Endometrial microvascular endothelial cells (primary cell): ENCODE measurements around the gene TMC4. TPM values are rescaled to one million over a fixed set of nuclear protein-coding genes. Genes with fewer than 3 reads are reported as not detected.

Experiments used
- in situ Hi-C: cut with HindIII; loops from 2 replicates; pipeline ENCODE4 v1.10.0; 2017; ENCODE audit warnings: low sequenced_read_pairs, low pct_unique_long_range_greater_than_20kb; ENCODE audit errors: inconsistent ontology term
- total RNA-seq: library from RNA; depleted of rRNA; stranded (reverse); fragments of >200 nt; gene quantifications from one replicate; pipeline ENCODE4 v1.2.3, GENCODE V29; 2015; ENCODE audit errors: inconsistent ontology term

The TMC4 gene
- total RNA-seq, 1 donor from 2014 or later: not detected

- in situ Hi-C loops: no loop called here
These were observed 12.7 kb downstream of the TMC4 start for GRCh38 chr19:54160182-54160811.

DNA sequence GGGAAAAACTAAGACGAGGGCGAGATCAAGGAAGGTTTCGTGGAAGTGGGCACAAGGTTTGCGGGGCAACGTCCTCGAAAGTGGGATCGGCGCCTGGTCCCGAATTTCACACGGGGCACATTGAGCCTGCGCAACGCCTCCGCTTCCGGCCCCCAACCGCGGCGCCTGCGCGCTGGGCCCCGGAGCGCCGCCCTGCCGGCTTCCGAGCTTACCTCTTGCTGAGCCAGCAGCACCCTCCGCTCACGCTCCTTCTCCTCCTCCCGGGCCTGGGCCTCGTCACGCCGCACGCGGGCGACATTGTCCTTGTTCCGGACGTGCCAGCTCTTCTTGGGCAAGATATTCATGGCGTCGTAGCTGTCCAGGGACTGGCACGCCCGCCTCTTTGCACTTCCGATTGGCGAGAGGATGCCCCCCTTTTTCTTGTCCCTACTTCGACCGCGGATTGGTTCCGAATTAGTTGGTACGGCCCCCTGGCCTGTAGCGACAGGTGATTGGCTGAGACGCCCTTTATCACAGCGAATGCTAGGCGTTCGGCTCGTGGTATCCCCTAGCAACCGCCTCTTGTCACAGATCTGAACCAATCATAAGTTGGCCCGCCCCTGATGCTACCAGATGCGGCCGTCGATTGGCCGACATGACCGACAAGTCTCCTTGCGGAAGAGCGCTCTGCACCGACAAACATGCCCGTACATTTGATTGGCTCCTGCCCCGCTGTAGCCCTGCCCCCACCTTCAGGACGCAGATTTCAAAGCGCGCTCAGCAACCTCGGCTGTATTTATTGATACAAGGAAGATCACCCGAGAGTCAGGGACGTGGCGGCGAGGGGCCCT, 13.4 kb downstream of the TMC4 start, which contains the start of gene LENG1:
Gene LENG1 (minus strand): TSS at position 370 of the 830 bp plus-strand sequence. CDS start 26 bp downstream, at position 344.
- in situ Hi-C loops: no loop called here

DNA sequence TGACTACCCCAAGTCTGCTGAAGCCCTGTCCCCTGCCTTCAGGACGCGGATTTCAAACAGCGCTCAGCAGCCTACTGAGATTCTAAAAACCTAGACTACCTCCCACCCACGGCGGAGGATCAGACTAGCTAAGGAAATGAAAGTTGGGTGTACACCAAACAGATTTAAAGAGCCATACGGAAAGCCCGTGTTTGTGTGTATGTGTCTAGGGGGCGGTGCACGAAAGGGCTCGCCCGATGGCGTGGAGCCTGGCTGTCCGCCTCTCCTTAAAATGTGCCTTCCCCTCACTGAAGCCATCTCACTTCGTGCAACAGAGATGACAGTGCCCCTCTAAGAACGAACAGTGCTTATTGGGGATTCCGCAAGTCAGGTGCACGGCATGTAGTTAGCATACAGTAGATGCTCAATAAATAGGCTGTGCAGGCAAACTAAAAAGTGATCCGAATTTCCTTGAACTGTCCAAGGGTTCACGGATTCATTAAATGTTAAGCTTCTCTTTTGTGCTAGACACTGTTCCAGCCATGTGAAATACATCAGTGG, 14.1 kb downstream of the TMC4 start:
- in situ Hi-C loops: no loop called here

- in situ Hi-C loops: no loop called here
These were observed 16.0 kb downstream of the TMC4 start for GRCh38 chr19:54156953-54157352.

DNA sequence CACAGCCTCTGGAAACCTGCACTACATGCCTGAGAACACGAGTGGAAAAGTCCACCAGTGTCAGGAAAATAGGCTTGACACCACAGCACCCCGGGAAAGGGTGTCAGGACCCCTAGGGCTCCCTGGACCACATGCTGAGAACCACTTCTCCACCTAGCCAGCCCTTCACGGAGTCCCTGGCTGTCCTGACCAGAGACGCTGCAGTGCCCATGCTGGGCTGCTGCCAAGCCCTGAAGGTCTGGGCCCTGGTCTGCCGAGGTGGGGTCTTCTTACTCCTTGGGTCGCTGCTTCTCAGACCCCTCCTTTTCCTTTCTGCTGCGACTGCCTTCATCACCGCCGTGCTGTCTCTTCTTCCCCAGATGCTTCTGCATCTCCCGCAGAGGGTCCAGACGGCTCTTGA, 16.5 kb downstream of the TMC4 start:
- in situ Hi-C loops: no loop called here

GRCh38 chr19:54155694-54156093, 17.3 kb downstream of the TMC4 start:
- in situ Hi-C loops: no loop called here

DNA sequence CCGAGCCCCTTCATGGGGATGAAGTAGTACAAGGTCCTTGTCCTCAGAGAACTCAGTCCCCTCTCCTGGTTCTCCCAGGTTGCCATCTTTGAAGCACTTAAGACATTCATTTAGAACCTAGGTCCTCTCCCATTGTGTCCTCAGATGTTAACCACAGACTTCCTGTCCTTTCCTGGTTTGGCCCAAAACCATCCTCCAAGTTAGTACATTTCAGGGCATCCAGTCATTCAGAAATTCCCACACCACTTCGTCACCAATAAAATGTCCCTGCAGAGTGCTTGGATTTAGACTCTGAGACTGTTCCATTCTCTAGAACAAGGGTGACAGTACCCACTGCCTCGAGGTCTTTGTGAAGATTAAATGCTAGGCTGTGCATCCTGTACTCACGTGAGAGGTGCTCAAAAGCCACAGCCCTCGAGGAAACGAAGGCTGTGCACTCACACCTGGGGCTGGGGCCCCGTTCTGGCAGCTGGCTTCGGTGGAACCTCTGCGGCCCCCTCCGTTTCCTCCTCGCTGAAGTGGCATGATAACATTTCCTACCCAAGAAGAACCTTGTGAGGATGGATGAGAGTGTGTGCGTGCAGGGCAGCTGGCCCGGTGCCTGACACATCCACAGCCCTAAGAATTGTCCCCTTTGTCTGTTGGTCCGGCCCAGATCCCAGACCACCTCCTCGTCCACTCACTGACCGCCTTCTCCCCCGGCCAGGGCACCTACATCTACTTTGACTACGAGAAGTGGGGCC, 18.2 kb downstream of the TMC4 start:
- in situ Hi-C loops: no loop called here

- in situ Hi-C loops: no loop called here
These were observed 19.1 kb downstream of the TMC4 start for GRCh38 chr19:54153731-54154326.

DNA sequence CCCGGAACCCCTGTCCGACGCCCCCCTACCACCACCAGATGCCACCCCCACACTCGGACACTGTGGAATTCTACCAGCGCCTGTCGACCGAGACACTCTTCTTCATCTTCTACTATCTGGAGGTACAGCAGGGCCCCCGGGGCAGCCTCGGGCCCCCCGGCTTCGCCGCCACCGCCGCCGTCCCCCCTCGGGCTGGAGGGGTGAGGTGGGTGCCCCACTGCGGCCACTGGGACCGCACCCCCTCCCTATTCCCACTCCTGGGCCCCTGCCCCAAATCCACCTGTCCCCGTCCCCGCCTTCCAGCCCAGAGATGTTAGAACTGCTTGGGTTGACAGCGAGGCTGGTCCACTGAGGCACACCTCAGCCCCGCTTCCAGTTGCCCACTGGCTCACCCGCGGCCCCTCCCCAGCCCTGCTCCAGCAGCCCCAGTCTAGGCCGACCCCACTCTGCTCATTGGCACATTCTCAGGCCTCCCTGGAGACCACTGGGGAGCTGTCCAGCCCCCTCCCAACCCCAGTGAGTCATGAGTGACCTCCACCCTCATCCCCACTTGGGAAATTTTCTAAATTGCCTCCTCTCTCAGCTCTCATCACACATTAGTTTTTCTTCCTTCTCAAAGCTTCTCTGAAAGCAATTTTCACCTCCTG, 20.0 kb downstream of the TMC4 start:
- in situ Hi-C loops: no loop called here

GRCh38 chr19:54152267-54152666, 20.7 kb downstream of the TMC4 start:
- in situ Hi-C loops: no loop called here

DNA sequence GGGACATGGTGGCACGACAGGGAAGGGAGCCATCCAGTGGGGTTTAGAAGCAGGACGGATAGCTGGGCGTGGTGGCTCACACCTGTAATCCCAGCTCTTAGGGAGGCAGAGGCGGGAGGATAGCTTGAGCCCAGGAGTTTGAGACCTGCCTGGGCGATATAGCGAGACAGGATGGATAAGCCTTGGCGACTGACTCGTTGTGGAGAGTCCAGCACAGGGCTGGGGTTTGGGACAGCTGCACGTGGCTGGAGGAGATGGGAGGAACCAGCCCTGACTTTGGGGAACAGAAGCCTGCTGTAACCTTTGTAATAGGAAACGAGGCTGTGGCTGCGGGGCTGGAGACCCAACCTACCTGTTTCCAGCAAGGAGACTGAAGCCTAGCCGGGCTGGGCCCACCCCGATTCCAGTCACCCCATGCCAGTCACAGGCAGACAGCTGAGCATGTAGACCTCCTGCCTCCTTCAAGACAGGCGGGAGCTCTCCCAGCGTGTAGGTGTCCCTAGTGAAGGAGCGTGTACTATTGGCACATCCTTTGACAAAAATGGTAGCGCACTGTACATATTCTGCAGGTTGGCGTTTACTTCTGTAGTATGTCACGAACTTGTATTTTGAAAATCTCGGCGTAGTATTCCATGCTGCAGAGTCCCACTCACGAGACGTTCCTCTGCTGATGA, 21.5 kb downstream of the TMC4 start:
- in situ Hi-C loops: no loop called here

- in situ Hi-C loops: no loop called here
These were observed 23.7 kb downstream of the TMC4 start for GRCh38 chr19:54149021-54149812.

DNA sequence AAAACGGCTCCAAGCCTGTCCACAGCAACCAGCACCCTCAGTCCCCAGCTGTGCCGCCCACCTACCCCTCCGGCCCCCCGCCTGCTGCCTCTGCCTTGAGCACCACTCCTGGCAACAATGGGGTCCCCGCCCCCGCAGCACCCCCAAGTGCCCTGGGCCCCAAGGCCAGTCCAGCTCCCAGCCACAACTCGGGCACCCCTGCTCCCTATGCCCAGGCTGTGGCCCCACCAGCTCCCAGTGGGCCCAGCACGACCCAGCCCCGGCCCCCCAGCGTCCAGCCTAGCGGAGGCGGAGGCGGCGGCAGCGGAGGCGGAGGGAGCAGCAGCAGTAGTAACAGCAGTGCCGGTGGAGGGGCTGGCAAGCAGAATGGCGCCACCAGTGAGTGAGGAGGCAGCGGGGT, 24.8 kb downstream of the TMC4 start:
- in situ Hi-C loops: no loop called here

DNA sequence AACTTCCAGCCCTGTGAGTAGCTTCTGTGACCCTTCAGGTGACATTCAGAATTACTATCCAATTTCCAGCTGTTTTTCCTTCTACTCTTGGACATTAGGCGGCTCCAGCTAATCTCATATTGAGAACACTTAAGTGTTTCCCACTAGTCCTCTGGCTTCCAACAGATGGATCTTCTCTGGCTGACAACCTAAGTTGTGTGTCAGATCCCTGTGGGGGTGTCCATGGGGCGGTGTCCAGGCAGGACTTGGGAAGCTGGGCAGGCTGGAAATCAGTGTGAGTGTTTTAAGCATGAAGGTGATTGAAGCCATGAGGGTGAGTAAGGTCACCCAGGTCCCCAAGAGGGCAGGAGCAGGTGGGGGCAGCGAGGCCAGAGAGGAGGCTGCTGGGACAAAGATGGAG, 25.3 kb downstream of the TMC4 start:
- in situ Hi-C loops: no loop called here

DNA sequence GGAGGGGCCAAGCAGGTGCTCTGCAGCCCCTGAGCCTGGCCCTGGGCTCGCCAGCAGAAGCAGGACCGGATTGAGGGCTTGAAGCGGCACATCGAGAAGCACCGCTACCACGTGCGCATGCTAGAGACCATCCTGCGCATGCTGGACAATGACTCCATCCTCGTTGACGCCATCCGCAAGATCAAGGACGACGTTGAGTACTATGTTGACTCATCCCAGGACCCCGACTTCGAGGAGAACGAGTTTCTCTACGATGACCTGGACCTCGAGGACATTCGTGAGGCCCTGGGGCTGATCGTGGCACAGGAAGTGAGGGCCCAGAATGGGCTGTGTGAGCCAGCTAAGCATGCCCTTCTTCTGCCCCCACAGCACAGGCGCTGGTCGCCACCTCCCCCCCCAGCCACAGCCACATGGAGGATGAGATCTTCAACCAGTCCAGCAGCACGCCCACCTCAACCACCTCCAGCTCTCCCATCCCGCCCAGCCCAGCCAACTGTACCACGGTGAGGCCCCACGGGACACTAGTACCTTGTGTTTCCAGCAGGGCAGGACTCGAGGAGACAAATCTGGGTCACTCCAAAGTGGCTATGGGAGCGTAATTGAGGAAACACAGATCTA, 27.3 kb downstream of the TMC4 start:
- in situ Hi-C loops: no loop called here

DNA sequence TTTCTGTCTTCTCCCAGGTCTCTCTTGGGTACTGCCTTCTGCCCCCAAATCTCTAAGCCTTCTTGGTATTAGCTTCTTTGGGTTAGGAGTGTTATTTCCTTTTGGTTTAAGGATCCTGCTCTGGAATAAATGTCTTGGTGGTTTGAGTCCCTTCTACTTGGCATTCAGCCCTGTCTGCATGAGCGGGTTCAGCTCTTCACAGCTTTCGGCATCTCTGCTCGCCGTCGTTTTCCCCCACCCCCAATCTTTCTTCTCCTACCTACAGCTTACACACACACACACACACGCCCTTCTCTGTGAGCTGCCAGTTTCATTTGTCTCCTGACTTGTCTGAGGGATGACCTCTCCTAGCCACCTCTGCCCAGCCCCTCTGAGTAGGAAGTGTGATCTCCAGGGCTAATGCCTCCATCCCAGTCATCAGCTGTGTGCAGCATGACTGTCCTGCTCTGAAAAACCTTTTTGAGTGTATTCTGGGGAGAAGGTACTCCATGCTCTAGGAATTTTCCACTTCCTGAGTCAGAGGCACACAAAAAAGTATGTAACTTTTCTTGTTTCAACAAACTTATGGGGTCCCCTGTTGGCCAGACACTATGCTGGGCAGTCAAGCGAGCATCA, 30.7 kb downstream of the TMC4 start:
- in situ Hi-C loops: no loop called here

GRCh38 chr19:54141356-54141755, 31.6 kb downstream of the TMC4 start:
- in situ Hi-C loops: no loop called here
